ENCODE results near the gene TRPM3. TPM values are rescaled to one million over a fixed set of nuclear protein-coding genes. Genes with fewer than 3 reads are reported as not detected.

The TRPM3 gene
- total RNA-seq, 1 experiment from 2014 or later, result 5.4 TPM

GRCh38 chr9:70595211-70595610 lies 526.2 kb downstream of the TRPM3 start:
- Mint-ChIP-seq H3K36me3 (no peaks in the 10 kb centered on the region), H3K27me3 (ENCODE audit: low read depth) (no peaks in the 10 kb centered on the region), H3K9me3 (no peaks in the 10 kb centered on the region), H3K27ac (no peak overlapping the region), H3K4me3 (no peak overlapping the region), H3K4me1 (peaks cover 4% of the 10 kb centered on the region; the same call in 1 of the 2 replicates)
- ChIA-PET CTCF (no interaction called here), POLR2A (no interaction called here)
- ATAC-seq (no peak), DNase-seq (ENCODE audit: low spot score) (no peak)
- TF ChIP-seq E2F5 (CRISPR knock-in tag; IDR thresholded peaks at IDR 0.05) (no peak), AFF4 (CRISPR knock-in tag; IDR thresholded peaks at IDR 0.05; ENCODE audit: borderline replicate concordance) (no peak), SP1 (CRISPR knock-in tag; conservative IDR thresholded peaks at IDR 0.05) (no peak), ZBTB43 (CRISPR knock-in tag; IDR thresholded peaks at IDR 0.05) (no peak), ZNF396 (CRISPR knock-in tag; IDR thresholded peaks at IDR 0.05; ENCODE audit: borderline replicate concordance) (no peak), ZNF416 (CRISPR knock-in tag; IDR thresholded peaks at IDR 0.05) (no peak), ZNF232 (CRISPR knock-in tag; IDR thresholded peaks at IDR 0.05) (no peak), OVOL2 (CRISPR knock-in tag; IDR thresholded peaks at IDR 0.05; ENCODE audit: borderline replicate concordance) (no peak), ZSCAN18 (CRISPR knock-in tag; IDR thresholded peaks at IDR 0.05) (no peak), RELA (CRISPR knock-in tag; IDR thresholded peaks at IDR 0.05; ENCODE audit: borderline replicate concordance) (no peak), ETV6 (CRISPR knock-in tag; IDR thresholded peaks at IDR 0.05) (no peak), SMAD4 (CRISPR knock-in tag; IDR thresholded peaks at IDR 0.05) (no peak), FOXJ3 (CRISPR knock-in tag; IDR thresholded peaks at IDR 0.05; ENCODE audit: borderline replicate concordance) (no peak), NFYB (CRISPR knock-in tag; conservative IDR thresholded peaks at IDR 0.05; ENCODE audit: low read depth) (no peak), ATF6 (CRISPR knock-in tag; IDR thresholded peaks at IDR 0.05) (no peak), FOXP1 (CRISPR knock-in tag; IDR thresholded peaks at IDR 0.05; ENCODE audit: borderline replicate concordance) (no peak), TCF7 (CRISPR knock-in tag; IDR thresholded peaks at IDR 0.05; ENCODE audit: low read depth) (no peak), USF1 (CRISPR knock-in tag; IDR thresholded peaks at IDR 0.05) (no peak), AR (CRISPR knock-in tag; IDR thresholded peaks at IDR 0.05) (no peak), SOX15 (CRISPR knock-in tag; IDR thresholded peaks at IDR 0.05) (no peak)

Data from WTC11 (cell line).